HG03378 (cell line): ENCODE data around the gene RELB.

Experiments
- ATAC-seq: cut with Tn5 transposase; IDR thresholded peaks from one replicate; pipeline ENCODE4 v1.9.1; 2021; ENCODE audit warnings: mild to moderate bottlenecking, moderate library complexity; ENCODE audit not compliant: unreplicated experiment

RELB gene

GRCh38 chr19:45078390-45079062 is 77.3 kb downstream of the RELB start:
- ATAC-seq, result no peak

- no peak for ATAC-seq
These were observed 78.0 kb downstream of the RELB start, which contains the start of gene GEMIN7 for GRCh38 chr19:45079063-45079910. Gene GEMIN7, plus strand, starts transcription at chr19:45079260. Its CDS starts 10,855 bp downstream, at chr19:45090115.

- no peak for ATAC-seq
These were observed 78.7 kb downstream of the RELB start for GRCh38 chr19:45079911-45080370.

DNA sequence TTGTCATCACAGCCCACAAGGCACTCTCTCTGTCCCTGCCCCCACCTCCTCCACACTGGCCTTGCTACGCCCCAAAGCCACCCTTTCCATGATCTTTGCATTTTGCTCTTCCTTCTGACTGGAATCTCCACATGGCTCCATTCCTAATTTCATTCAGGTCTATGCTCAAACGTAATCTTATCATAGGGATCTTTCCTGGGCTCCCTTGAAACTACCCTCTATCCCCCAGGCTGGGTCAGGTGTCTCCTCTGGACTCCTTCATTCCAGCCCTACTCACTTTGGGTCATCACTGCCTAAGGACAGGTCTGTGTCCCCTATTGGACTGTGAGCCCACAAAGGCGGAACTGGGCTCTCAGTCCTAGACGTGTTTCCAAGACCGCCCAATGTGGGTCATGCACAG is 80.9 kb downstream of the RELB start:
- no peak for ATAC-seq

- ATAC-seq, result no peak
These were observed 85.2 kb downstream of the RELB start for GRCh38 chr19:45086480-45086879.

- no peak for ATAC-seq
These were observed 86.3 kb downstream of the RELB start for GRCh38 chr19:45087531-45087930.
